CD4-positive, alpha-beta T cell treated with Interleukin-17A for 1 hour (primary cell): ENCODE data around the gene SVIP.

ENCODE experiments used
- DNase-seq: peaks from one replicate; pipeline ENCODE4 v3.0.0-alpha.2; 2020

The SVIP gene

GRCh38 chr11:22787551-22788162 is 41.9 kb downstream of the SVIP start:
- DNase-seq: peak; percentile 54

- no peak for DNase-seq
Measured at GRCh38 chr11:22787055-22787454, 42.5 kb downstream of the SVIP start.

- DNase-seq: no peak
Measured at GRCh38 chr11:22786475-22786874, 43.1 kb downstream of the SVIP start.

GRCh38 chr11:22785251-22785650 is 44.4 kb downstream of the SVIP start:
- no peak for DNase-seq

GRCh38 chr11:22780952-22781593 is 48.5 kb downstream of the SVIP start:
- DNase-seq: peak; percentile 7

- DNase-seq: no peak
Measured at GRCh38 chr11:22779850-22780249, 49.8 kb downstream of the SVIP start.

- no peak for DNase-seq
Measured at GRCh38 chr11:22778642-22779041, 51.0 kb downstream of the SVIP start.

GRCh38 chr11:22775248-22775647 is 54.4 kb downstream of the SVIP start:
- DNase-seq: no peak

- DNase-seq: no peak
Measured at GRCh38 chr11:22774716-22775115, 54.9 kb downstream of the SVIP start.

- DNase-seq: no peak
Measured at GRCh38 chr11:22769081-22769480, 60.5 kb downstream of the SVIP start.
